Activated naive CD8-positive, alpha-beta T cell (primary cell): ENCODE results near the gene CTDSPL.

ENCODE experiments used
- H3K27ac Mint-ChIP-seq: one replicate; pipeline ENCODE4 v1.8.0; 2021; ENCODE audit warnings: mixed read lengths
- H3K27me3 Mint-ChIP-seq: one replicate; pipeline ENCODE4 v1.8.0; 2021; ENCODE audit warnings: mixed read lengths
- H3K36me3 Mint-ChIP-seq: one replicate; pipeline ENCODE4 v1.8.0; 2021; ENCODE audit warnings: mixed read lengths
- H3K4me1 Mint-ChIP-seq: one replicate; pipeline ENCODE4 v1.8.0; 2021; ENCODE audit warnings: low read depth, mixed read lengths
- H3K4me3 Mint-ChIP-seq: one replicate; pipeline ENCODE4 v1.8.0; 2021; ENCODE audit warnings: mild to moderate bottlenecking, mixed read lengths
- H3K9me3 Mint-ChIP-seq: one replicate; pipeline ENCODE4 v1.8.0; 2021; ENCODE audit warnings: low read depth, mixed read lengths

CTDSPL gene

GRCh38 chr3:37930495-37930894 is 68.8 kb downstream of the CTDSPL start:
- Mint-ChIP-seq H3K9me3 (peaks cover 4% of the 10 kb centered on the region), H3K4me1 (no peaks in the 10 kb centered on the region), H3K36me3 (peaks cover 4% of the 10 kb centered on the region), H3K27me3 (no peaks in the 10 kb centered on the region), H3K27ac (no peak overlapping the region), H3K4me3 (no peak overlapping the region)

- H3K4me1 Mint-ChIP-seq = no peaks in the 10 kb centered on the region
- H3K27me3 Mint-ChIP-seq = no peaks in the 10 kb centered on the region
- H3K4me3 Mint-ChIP-seq = no peak overlapping the region
- H3K27ac Mint-ChIP-seq = no peak overlapping the region
- peaks cover 4% of the 10 kb centered on the region for H3K36me3 Mint-ChIP-seq
- peaks cover 4% of the 10 kb centered on the region for H3K9me3 Mint-ChIP-seq
These were observed 70.8 kb downstream of the CTDSPL start for GRCh38 chr3:37932505-37932904.

GRCh38 chr3:37934631-37935289 is 73.1 kb downstream of the CTDSPL start:
- Mint-ChIP-seq H3K4me3 (no peak overlapping the region), H3K36me3 (peaks cover 2% of the 10 kb centered on the region), H3K27ac (no peak overlapping the region), H3K4me1 (no peaks in the 10 kb centered on the region), H3K9me3 (no peaks in the 10 kb centered on the region), H3K27me3 (peaks cover 2% of the 10 kb centered on the region)

- H3K4me1 Mint-ChIP-seq = no peaks in the 10 kb centered on the region
- peaks cover 2% of the 10 kb centered on the region for H3K36me3 Mint-ChIP-seq
- H3K27me3 Mint-ChIP-seq = peaks cover 2% of the 10 kb centered on the region
- no peak overlapping the region for H3K27ac Mint-ChIP-seq
- no peaks in the 10 kb centered on the region for H3K9me3 Mint-ChIP-seq
- H3K4me3 Mint-ChIP-seq = no peak overlapping the region
These were observed 73.6 kb downstream of the CTDSPL start for GRCh38 chr3:37935290-37935668.

- Mint-ChIP-seq H3K4me3 (no peak overlapping the region), H3K27ac (no peak overlapping the region), H3K4me1 (no peaks in the 10 kb centered on the region), H3K36me3 (peaks cover 2% of the 10 kb centered on the region), H3K9me3 (no peaks in the 10 kb centered on the region), H3K27me3 (peaks cover 2% of the 10 kb centered on the region)
These were observed 74.3 kb downstream of the CTDSPL start for GRCh38 chr3:37935756-37936666.

- Mint-ChIP-seq H3K27me3 (peaks cover 3% of the 10 kb centered on the region), H3K4me3 (no peak overlapping the region), H3K4me1 (no peaks in the 10 kb centered on the region), H3K27ac (no peak overlapping the region), H3K9me3 (no peaks in the 10 kb centered on the region), H3K36me3 (peaks cover 2% of the 10 kb centered on the region)
These were observed 75.5 kb downstream of the CTDSPL start for GRCh38 chr3:37937156-37937555.

- Mint-ChIP-seq H3K36me3 (peaks cover 2% of the 10 kb centered on the region), H3K27ac (no peak overlapping the region), H3K4me1 (no peaks in the 10 kb centered on the region)
These were observed 76.3 kb downstream of the CTDSPL start for GRCh38 chr3:37938011-37938410.

GRCh38 chr3:37940242-37940908 is 78.7 kb downstream of the CTDSPL start:
- Mint-ChIP-seq H3K4me1 (no peaks in the 10 kb centered on the region), H3K4me3 (no peak overlapping the region), H3K27ac (no peak overlapping the region), H3K9me3 (no peaks in the 10 kb centered on the region), H3K36me3 (no peaks in the 10 kb centered on the region), H3K27me3 (peaks cover 3% of the 10 kb centered on the region)

More at GRCh38 chr3:37938011-37938410, 76.3 kb downstream of the CTDSPL start:
- Mint-ChIP-seq H3K9me3 (no peaks in the 10 kb centered on the region), H3K4me3 (no peak overlapping the region), H3K27me3 (peaks cover 3% of the 10 kb centered on the region)

GRCh38 chr3:37941608-37942508 is 80.2 kb downstream of the CTDSPL start:
- H3K9me3 Mint-ChIP-seq = no peaks in the 10 kb centered on the region
- no peak overlapping the region for H3K27ac Mint-ChIP-seq
- H3K4me1 Mint-ChIP-seq = no peaks in the 10 kb centered on the region
- H3K36me3 Mint-ChIP-seq = no peaks in the 10 kb centered on the region
- no peak overlapping the region for H3K4me3 Mint-ChIP-seq
- H3K27me3 Mint-ChIP-seq = peaks cover 3% of the 10 kb centered on the region

- Mint-ChIP-seq H3K27ac (no peak overlapping the region), H3K36me3 (no peaks in the 10 kb centered on the region), H3K27me3 (peaks cover 3% of the 10 kb centered on the region), H3K4me1 (no peaks in the 10 kb centered on the region), H3K4me3 (no peak overlapping the region), H3K9me3 (no peaks in the 10 kb centered on the region)
These were observed 81.0 kb downstream of the CTDSPL start for GRCh38 chr3:37942646-37943045.

- H3K4me3 Mint-ChIP-seq = no peak overlapping the region
- no peaks in the 10 kb centered on the region for H3K36me3 Mint-ChIP-seq
- H3K9me3 Mint-ChIP-seq = no peaks in the 10 kb centered on the region
- H3K4me1 Mint-ChIP-seq = no peaks in the 10 kb centered on the region
- H3K27me3 Mint-ChIP-seq = peaks cover 1% of the 10 kb centered on the region
- no peak overlapping the region for H3K27ac Mint-ChIP-seq
These were observed 81.4 kb downstream of the CTDSPL start for GRCh38 chr3:37943126-37943525.

GRCh38 chr3:37943631-37944314 is 82.1 kb downstream of the CTDSPL start:
- no peaks in the 10 kb centered on the region for H3K36me3 Mint-ChIP-seq
- H3K4me3 Mint-ChIP-seq = no peak overlapping the region
- no peaks in the 10 kb centered on the region for H3K9me3 Mint-ChIP-seq
- H3K27ac Mint-ChIP-seq = no peak overlapping the region
- peaks cover 1% of the 10 kb centered on the region for H3K27me3 Mint-ChIP-seq
- no peaks in the 10 kb centered on the region for H3K4me1 Mint-ChIP-seq

- Mint-ChIP-seq H3K27me3 (peaks cover 1% of the 10 kb centered on the region), H3K27ac (no peak overlapping the region), H3K4me3 (no peak overlapping the region), H3K36me3 (no peaks in the 10 kb centered on the region), H3K4me1 (no peaks in the 10 kb centered on the region), H3K9me3 (no peaks in the 10 kb centered on the region)
These were observed 82.7 kb downstream of the CTDSPL start for GRCh38 chr3:37944391-37944842.
